OCI-LY3 (cell line): ENCODE measurements around the gene CALHM5.

Experiments used
- CTCF ChIP-seq: fragments of 200-600, 300-600 bp; sonication (generic); IDR thresholded peaks from 2 replicates; pipeline ENCODE4 v1.5.1; 2014; ENCODE audit warnings: antibody characterized with exemption, low read length, low read depth
- EZH2phosphoT487 ChIP-seq: fragments of 200-600 bp; shearing (Covaris generic); IDR thresholded peaks from 2 replicates; pipeline ENCODE4 v1.6.1; 2018; ENCODE audit warnings: antibody characterized with exemption, mixed run types, low read depth

DNA sequence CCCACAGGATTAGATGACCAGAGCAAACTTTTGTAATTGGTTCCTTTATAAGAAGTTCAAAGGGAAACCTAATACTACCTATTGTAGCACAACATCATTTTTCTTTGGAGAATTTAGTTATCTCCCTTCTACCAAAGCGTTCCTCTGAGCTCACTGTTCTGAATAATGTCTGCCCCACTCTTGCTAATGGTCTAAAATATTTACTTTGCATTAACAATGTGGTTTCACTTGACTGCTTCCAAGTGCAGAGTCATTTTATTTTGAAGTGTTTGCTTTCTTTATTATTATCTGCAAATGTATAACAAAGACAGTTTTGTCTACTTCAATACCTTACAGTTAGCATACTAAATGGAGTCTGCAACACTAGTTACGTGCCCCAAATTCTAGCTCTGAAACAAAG is 19.0 kb downstream of the CALHM5 start:
- TF ChIP-seq CTCF (no peak), EZH2phosphoT487 (no peak)
